AG04450 (cell line): Measurements from ENCODE around the gene PURA. TPM values are rescaled to one million over a fixed set of nuclear protein-coding genes. Genes with fewer than 3 reads are reported as not detected.

ENCODE experiments used
- CTCF ChIA-PET: fragments of 300-600, 350-600 bp; formaldehyde crosslinking; extraction: SDS; loops from one replicate; lab custom pipeline; 2022; ENCODE audit warnings: antibody characterized with exemption, inconsistent platforms; lab: Charles Lee
- POLR2A ChIA-PET: fragments of 350-600 bp; formaldehyde crosslinking; extraction: SDS; loops from one replicate; lab custom pipeline; 2021; ENCODE audit warnings: antibody characterized with exemption, inconsistent platforms; lab: Yijun Ruan, JAX
- DNase-seq: peaks from one replicate; pipeline ENCODE4 v3.0.0-alpha.2; 2011; ENCODE audit warnings: low read depth, low spot score
- H3K27ac ChIP-seq: one replicate; pipeline ENCODE4 v1.5.1; 2012; ENCODE audit warnings: low read depth, low read length, control low read depth
- H3K27me3 ChIP-seq: one replicate; pipeline ENCODE4 v1.6.0; 2012; ENCODE audit warnings: low read length; ENCODE audit not compliant: control insufficient read depth, insufficient read depth
- H3K4me3 ChIP-seq: 2 replicates; pipeline ENCODE4 v1.5.1; 2011; ENCODE audit warnings: mild to moderate bottlenecking, low read depth, low read length, control low read depth
- H3K9me3 ChIP-seq: 2 replicates; pipeline ENCODE4 v1.5.1; 2012; ENCODE audit warnings: low read length; ENCODE audit not compliant: control insufficient read depth, insufficient read depth
- polyA plus RNA-seq: library from polyadenylated mRNA; depleted of rRNA; stranded (reverse); fragments of >200 nt; gene quantifications from 2 replicates; pipeline ENCODE4 v1.2.3, GENCODE V29; 2011
- TF ChIP-seq, protein P1 (sequence below): IDR thresholded peaks from 2 replicates; pipeline ENCODE4 v1.5.1; 2011; ENCODE audit warnings: low read depth, low read length, control low read depth, inconsistent platforms

The PURA gene
- polyA plus RNA-seq, 1 experiment: 4.5 TPM

- TF ChIP-seq, protein P1, sequence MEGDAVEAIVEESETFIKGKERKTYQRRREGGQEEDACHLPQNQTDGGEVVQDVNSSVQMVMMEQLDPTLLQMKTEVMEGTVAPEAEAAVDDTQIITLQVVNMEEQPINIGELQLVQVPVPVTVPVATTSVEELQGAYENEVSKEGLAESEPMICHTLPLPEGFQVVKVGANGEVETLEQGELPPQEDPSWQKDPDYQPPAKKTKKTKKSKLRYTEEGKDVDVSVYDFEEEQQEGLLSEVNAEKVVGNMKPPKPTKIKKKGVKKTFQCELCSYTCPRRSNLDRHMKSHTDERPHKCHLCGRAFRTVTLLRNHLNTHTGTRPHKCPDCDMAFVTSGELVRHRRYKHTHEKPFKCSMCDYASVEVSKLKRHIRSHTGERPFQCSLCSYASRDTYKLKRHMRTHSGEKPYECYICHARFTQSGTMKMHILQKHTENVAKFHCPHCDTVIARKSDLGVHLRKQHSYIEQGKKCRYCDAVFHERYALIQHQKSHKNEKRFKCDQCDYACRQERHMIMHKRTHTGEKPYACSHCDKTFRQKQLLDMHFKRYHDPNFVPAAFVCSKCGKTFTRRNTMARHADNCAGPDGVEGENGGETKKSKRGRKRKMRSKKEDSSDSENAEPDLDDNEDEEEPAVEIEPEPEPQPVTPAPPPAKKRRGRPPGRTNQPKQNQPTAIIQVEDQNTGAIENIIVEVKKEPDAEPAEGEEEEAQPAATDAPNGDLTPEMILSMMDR: no peak
- Histone ChIP-seq H3K27me3 (peaks cover 14% of the 10 kb centered on the region), H3K9me3 (no peaks in the 10 kb centered on the region; the same call in 1 of the 2 replicates), H3K4me3 (peak overlapping the region; percentile 79), H3K27ac (no peak overlapping the region)
- CTCF ChIA-PET: interaction anchor here (0.6 to 2.7 kb wide), 8 partner anchors 10 to 238 kb away, joined by 3 to 16 read pairs (median 4); no protein-coding TSS in a partner anchor
- POLR2A ChIA-PET: interaction anchor here (0.5 to 2.0 kb wide), 6 partner anchors 9 to 159 kb away, joined by 3 to 4 read pairs (median 3); no protein-coding TSS in a partner anchor
- no peak for DNase-seq
Measured at GRCh38 chr5:140108093-140109017, 5.6 kb upstream of the PURA start.

GRCh38 chr5:140109018-140109758 is 4.7 kb upstream of the PURA start:
- DNase-seq: no peak
- peak overlapping the region; percentile 79 for H3K4me3 ChIP-seq
- ChIA-PET POLR2A (no interaction called here), CTCF (interaction anchor here (0.6 to 2.7 kb wide), 5 partner anchors 9 to 344 kb away, joined by 3 to 16 read pairs (median 5); no protein-coding TSS in a partner anchor)
- no peak overlapping the region for H3K27ac ChIP-seq
- H3K9me3 ChIP-seq: no peaks in the 10 kb centered on the region; the same call in 1 of the 2 replicates
- TF ChIP-seq, protein P1: no peak
- peaks cover 13% of the 10 kb centered on the region for H3K27me3 ChIP-seq

DNA sequence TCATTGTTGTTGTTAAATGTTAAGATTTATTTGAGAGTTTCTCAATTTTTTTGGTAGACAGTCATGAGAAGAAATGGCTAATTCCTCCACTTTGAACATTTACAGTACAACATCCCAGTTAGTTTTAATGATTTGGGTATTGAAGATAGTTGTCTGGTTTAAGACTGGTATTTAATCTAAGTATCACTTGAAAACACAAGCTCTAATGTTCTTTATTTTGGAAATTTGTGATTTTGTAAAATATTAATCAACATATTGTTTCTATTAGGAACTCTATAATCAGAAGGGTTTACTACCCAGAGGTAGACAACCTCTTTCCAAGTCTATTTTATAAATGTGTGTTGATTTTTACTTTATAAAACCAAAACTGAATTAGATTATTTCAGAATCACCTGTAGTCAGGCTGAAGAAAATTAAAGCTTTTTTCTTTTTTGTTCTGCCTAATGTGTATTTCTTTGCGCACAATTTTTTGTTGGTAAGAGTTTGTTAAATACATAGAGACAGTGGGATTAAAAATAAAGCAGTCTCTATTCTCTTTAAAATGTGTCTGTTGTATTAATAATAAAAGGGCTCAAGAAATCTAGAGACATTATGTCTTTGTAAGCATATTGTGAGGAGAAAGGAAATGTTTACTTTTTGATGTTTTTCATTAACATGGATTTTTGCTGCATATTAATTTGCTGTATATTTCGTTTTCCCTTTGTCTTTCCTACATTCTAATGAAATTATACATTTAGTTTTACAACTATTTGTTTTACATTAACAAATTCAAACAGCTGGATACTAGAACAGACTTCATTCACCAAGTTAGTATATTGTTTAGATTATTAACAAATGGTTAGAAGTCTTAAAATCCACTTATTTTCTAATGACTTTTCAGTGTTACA is 3.9 kb upstream of the PURA start:
- H3K27me3 ChIP-seq: peaks cover 8% of the 10 kb centered on the region
- H3K27ac ChIP-seq: no peak overlapping the region
- ChIA-PET POLR2A (no interaction called here), CTCF (interaction anchor here (0.6 to 2.7 kb wide), 5 partner anchors 34 to 345 kb away, joined by 3 to 16 read pairs (median 3); no protein-coding TSS in a partner anchor)
- H3K9me3 ChIP-seq: no peaks in the 10 kb centered on the region; the same call in 1 of the 2 replicates
- TF ChIP-seq, protein P1: no peak
- peak overlapping the region; percentile 79 for H3K4me3 ChIP-seq
- no peak for DNase-seq

- peaks cover 7% of the 10 kb centered on the region for H3K27me3 ChIP-seq
- no peaks in the 10 kb centered on the region; the same call in 1 of the 2 replicates for H3K9me3 ChIP-seq
- no peak overlapping the region for H3K27ac ChIP-seq
- DNase-seq: no peak
- TF ChIP-seq, protein P1: no peak
- no peak overlapping the region for H3K4me3 ChIP-seq
- CTCF ChIA-PET: interaction anchor here (0.7 to 2.7 kb wide), 5 partner anchors 34 to 345 kb away, joined by 3 to 16 read pairs (median 4); no protein-coding TSS in a partner anchor
- POLR2A ChIA-PET: no interaction called here
Measured at GRCh38 chr5:140110646-140110957, 3.3 kb upstream of the PURA start.
